ENCODE results near the gene COTL1.
"Not testable (repeated sequence)": the region's sequence is repeated elsewhere in the genome, so short reads cannot be mapped to it uniquely, and the experiment has no call there.

The COTL1 gene

GRCh38 chr16:84643674-84644073, 25.8 kb upstream of the COTL1 start:
- in situ Hi-C loops (cut with HindIII; ENCODE audit: low sequenced_read_pairs) = no loop called here

GRCh38 chr16:84643180-84643583, 25.3 kb upstream of the COTL1 start:
- in situ Hi-C loops (cut with HindIII; ENCODE audit: low sequenced_read_pairs) = no loop called here

- in situ Hi-C loops (cut with HindIII; ENCODE audit: low sequenced_read_pairs) = no loop called here
Measured at GRCh38 chr16:84641643-84642358, 23.9 kb upstream of the COTL1 start.

GRCh38 chr16:84640145-84640544, 22.3 kb upstream of the COTL1 start:
- in situ Hi-C loops (cut with HindIII; ENCODE audit: low sequenced_read_pairs) = no loop called here

GRCh38 chr16:84638231-84638806, 20.4 kb upstream of the COTL1 start:
- in situ Hi-C loops (cut with HindIII; ENCODE audit: low sequenced_read_pairs) = no loop called here

- in situ Hi-C loops (cut with HindIII; ENCODE audit: low sequenced_read_pairs) = no loop called here
Measured at GRCh38 chr16:84637709-84638108, 19.8 kb upstream of the COTL1 start.

GRCh38 chr16:84635702-84636101, 17.8 kb upstream of the COTL1 start:
- in situ Hi-C loops (cut with HindIII; ENCODE audit: low sequenced_read_pairs) = no loop called here

GRCh38 chr16:84633622-84634021, 15.7 kb upstream of the COTL1 start:
- in situ Hi-C loops (cut with HindIII; ENCODE audit: low sequenced_read_pairs) = no loop called here

GRCh38 chr16:84632862-84633261, 15.0 kb upstream of the COTL1 start:
- in situ Hi-C loops (cut with HindIII; ENCODE audit: low sequenced_read_pairs) = not testable (repeated sequence)

GRCh38 chr16:84631886-84632285, 14.0 kb upstream of the COTL1 start:
- in situ Hi-C loops (cut with HindIII; ENCODE audit: low sequenced_read_pairs) = no loop called here

- in situ Hi-C loops (cut with HindIII; ENCODE audit: low sequenced_read_pairs) = no loop called here
Measured at GRCh38 chr16:84631153-84631466, 13.2 kb upstream of the COTL1 start.

- in situ Hi-C loops (cut with HindIII; ENCODE audit: low sequenced_read_pairs) = no loop called here
Measured at GRCh38 chr16:84630446-84631152, 12.7 kb upstream of the COTL1 start.

GRCh38 chr16:84630009-84630408, 12.1 kb upstream of the COTL1 start:
- in situ Hi-C loops (cut with HindIII; ENCODE audit: low sequenced_read_pairs) = no loop called here

- in situ Hi-C loops (cut with HindIII; ENCODE audit: low sequenced_read_pairs) = no loop called here
Measured at GRCh38 chr16:84629580-84629979, 11.7 kb upstream of the COTL1 start.

GRCh38 chr16:84628226-84628731, 10.4 kb upstream of the COTL1 start:
- in situ Hi-C loops (cut with HindIII; ENCODE audit: low sequenced_read_pairs) = no loop called here

GRCh38 chr16:84625556-84625955, 7.7 kb upstream of the COTL1 start:
- in situ Hi-C loops (cut with HindIII; ENCODE audit: low sequenced_read_pairs) = no loop called here

GRCh38 chr16:84620913-84621312, 3.0 kb upstream of the COTL1 start:
- in situ Hi-C loops (cut with HindIII; ENCODE audit: low sequenced_read_pairs) = not testable (repeated sequence)

GRCh38 chr16:84618581-84619460, 943 bp upstream of the COTL1 start:
- in situ Hi-C loops (cut with HindIII; ENCODE audit: low sequenced_read_pairs) = no loop called here

- in situ Hi-C loops (cut with HindIII; ENCODE audit: low sequenced_read_pairs) = no loop called here
Measured at GRCh38 chr16:84617041-84617790, 662 bp downstream of the COTL1 start.

- in situ Hi-C loops (cut with HindIII; ENCODE audit: low sequenced_read_pairs) = no loop called here
Measured at GRCh38 chr16:84616515-84616914, 1.4 kb downstream of the COTL1 start.
